HepG2 (cell line): ENCODE measurements around the gene TMX2. TPM values are rescaled to one million over a fixed set of nuclear protein-coding genes. Genes with fewer than 3 reads are reported as not detected.
A peak's percentile ranks its signal among the peaks of the same experiment; 100 is the strongest.

ENCODE experiments used
- AFF4 ChIP-seq: sonication (generic); formaldehyde crosslinking; IDR thresholded peaks from 2 replicates; pipeline ENCODE4 v1.4.0; 2020; ENCODE audit warnings: missing genetic modification reagents
- DMAP1 ChIP-seq: IDR thresholded peaks from 2 replicates; pipeline ENCODE4 v1.6.1; 2016
- EP300 ChIP-seq, 3 experiments: sonication (generic) in 1 of 3; formaldehyde crosslinking in 1 of 3; IDR thresholded peaks; 2 replicates each; pipeline versions ENCODE4 v1.5.1 to v1.6.1; 2011 to 2020; ENCODE audit warnings: low read depth in 2 of 3, low read length in 2 of 3, borderline replicate concordance in 1 of 3, improper control_type of control experiment in 1 of 3, mild to moderate bottlenecking in 1 of 3, missing genetic modification reagents in 1 of 3, moderate library complexity in 1 of 3
- GZF1 ChIP-seq: sonication (generic); formaldehyde crosslinking; IDR thresholded peaks from 2 replicates; pipeline ENCODE4 v1.5.1; 2020; ENCODE audit warnings: mild to moderate bottlenecking, missing genetic modification reagents
- KAT2B ChIP-seq: fragments of 150-350 bp; IDR thresholded peaks from 2 replicates; pipeline ENCODE4 v1.6.1; 2014; ENCODE audit warnings: low read depth, low read length, borderline replicate concordance
- MAFG ChIP-seq: sonication (generic); formaldehyde crosslinking; IDR thresholded peaks from 2 replicates; pipeline ENCODE4 v1.5.1; 2020; ENCODE audit warnings: mild to moderate bottlenecking, missing genetic modification reagents
- MBNL3 ChIP-seq: fragments of 250-450 bp; sonication (Bioruptor Pico); conservative IDR thresholded peaks from 2 replicates; pipeline ENCODE4 v1.8.0; 2022; ENCODE audit warnings: mild to moderate bottlenecking, inconsistent platforms
- MXD1 ChIP-seq: sonication (generic); formaldehyde crosslinking; IDR thresholded peaks from 2 replicates; pipeline ENCODE4 v1.4.0; 2020; ENCODE audit warnings: mild to moderate bottlenecking, missing genetic modification reagents
- NFATC3 ChIP-seq: sonication (generic); formaldehyde crosslinking; IDR thresholded peaks from 2 replicates; pipeline ENCODE4 v1.5.1; 2020; ENCODE audit warnings: mild to moderate bottlenecking, missing genetic modification reagents
- PHF8 ChIP-seq: sonication (generic); formaldehyde crosslinking; IDR thresholded peaks from 2 replicates; pipeline ENCODE4 v1.5.0; 2020; ENCODE audit warnings: missing genetic modification reagents
- SMAD1 ChIP-seq: sonication (generic); formaldehyde crosslinking; IDR thresholded peaks from 2 replicates; pipeline ENCODE4 v1.4.0; 2020; ENCODE audit warnings: missing genetic modification reagents, low read depth, mild to moderate bottlenecking, borderline replicate concordance
- STAT6 ChIP-seq: sonication (generic); formaldehyde crosslinking; IDR thresholded peaks from 2 replicates; pipeline ENCODE4 v1.4.0; 2020; ENCODE audit warnings: missing genetic modification reagents, mild to moderate bottlenecking, borderline replicate concordance
- ZBTB33 ChIP-seq: sonication (generic); formaldehyde crosslinking; IDR thresholded peaks from 2 replicates; pipeline ENCODE4 v1.4.0; 2020; ENCODE audit warnings: missing genetic modification reagents
- ZNF207 ChIP-seq: fragments of 450-650 bp; IDR thresholded peaks from 2 replicates; pipeline ENCODE4 v1.6.1; 2016; ENCODE audit warnings: antibody characterized with exemption, borderline replicate concordance
- ZNF558 ChIP-seq: sonication (generic); formaldehyde crosslinking; IDR thresholded peaks from 2 replicates; pipeline ENCODE4 v1.9.0; 2022; ENCODE audit warnings: mild to moderate bottlenecking, missing genetic modification reagents, borderline replicate concordance
- ZNF589 ChIP-seq: sonication (generic); formaldehyde crosslinking; conservative IDR thresholded peaks from 2 replicates; pipeline ENCODE4 v1.8.0; 2022; ENCODE audit warnings: mild to moderate bottlenecking, moderate library complexity, missing genetic modification reagents
- ZNF652 ChIP-seq: IDR thresholded peaks from 2 replicates; pipeline ENCODE4 v1.6.1; 2016; ENCODE audit warnings: low read depth, borderline replicate concordance
- ZNF839 ChIP-seq: sonication (generic); formaldehyde crosslinking; IDR thresholded peaks from 2 replicates; pipeline ENCODE4 v1.4.0; 2020; ENCODE audit warnings: missing genetic modification reagents, mild to moderate bottlenecking, borderline replicate concordance
- polyA plus RNA-seq, 8 experiments: library from polyadenylated mRNA; depleted of rRNA in 3 of 8; stranded (reverse) in 7 of 8; unstranded in 1 of 8; fragments of >200 nt; fragmentation: Illumina TruSeq in 4 of 8; extraction: Trizol in 4 of 8; gene quantifications; 2 replicates each; pipeline versions ENCODE4 v1.2.1 to v1.2.3, GENCODE V29; 2011 to 2016; ENCODE audit warnings: low read depth in 4 of 8, missing spikeins in 1 of 8, mixed read lengths in 1 of 8; ENCODE audit not compliant: insufficient read depth in 1 of 8
- total RNA-seq, 5 experiments: library from RNA; depleted of rRNA; stranded (reverse); fragments of >200 nt; fragmentation: Illumina TruSeq; extraction: Trizol; gene quantifications; 2 replicates each; pipeline ENCODE4 v1.2.3, GENCODE V29; 2016; ENCODE audit warnings: low read depth in 1 of 5

Gene TMX2
- total and polyA plus RNA-seq, 2 of the 13 experiments (the other 11 are each of a cell fraction or from before 2014, with no cell fraction given): 84.5 to 129 TPM

GRCh38 chr11:57761301-57762234, 49.2 kb downstream of the TMX2 start, which contains the start of gene CTNND1 (continued):
- TF ChIP-seq AFF4 (CRISPR knock-in tag) (no peak), ZNF589 (CRISPR knock-in tag) (no peak), SMAD1 (CRISPR knock-in tag) (no peak), PHF8 (CRISPR knock-in tag) (peak; percentile 43), ZNF207 (no peak), MBNL3 (CRISPR knock-in tag) (no peak), KAT2B (no peak), MAFG (CRISPR knock-in tag) (no peak), STAT6 (no peak), ZNF839 (CRISPR knock-in tag) (no peak), EP300 (IDR thresholded peaks at IDR 0.05; ENCODE audit: low read depth in 2 of 2, low read length in 2 of 2) (peak in 1 of 2 experiments; percentile 4; a peak in 1 of 4 replicates), EP300 (CRISPR knock-in tag; IDR thresholded peaks at IDR 0.05; ENCODE audit: borderline replicate concordance) (no peak), ZBTB33 (CRISPR knock-in tag) (no peak), NFATC3 (no peak), ZNF558 (CRISPR knock-in tag) (no peak), DMAP1 (CRISPR knock-in tag) (peak; percentile 56), MXD1 (no peak), GZF1 (CRISPR knock-in tag) (no peak), ZNF652 (no peak)
